ENCODE results near the gene NFKBIL1.
"Not testable (repeated sequence)": the region's sequence is repeated elsewhere in the genome, so short reads cannot be mapped to it uniquely, and the experiment has no call there.

Gene NFKBIL1

DNA sequence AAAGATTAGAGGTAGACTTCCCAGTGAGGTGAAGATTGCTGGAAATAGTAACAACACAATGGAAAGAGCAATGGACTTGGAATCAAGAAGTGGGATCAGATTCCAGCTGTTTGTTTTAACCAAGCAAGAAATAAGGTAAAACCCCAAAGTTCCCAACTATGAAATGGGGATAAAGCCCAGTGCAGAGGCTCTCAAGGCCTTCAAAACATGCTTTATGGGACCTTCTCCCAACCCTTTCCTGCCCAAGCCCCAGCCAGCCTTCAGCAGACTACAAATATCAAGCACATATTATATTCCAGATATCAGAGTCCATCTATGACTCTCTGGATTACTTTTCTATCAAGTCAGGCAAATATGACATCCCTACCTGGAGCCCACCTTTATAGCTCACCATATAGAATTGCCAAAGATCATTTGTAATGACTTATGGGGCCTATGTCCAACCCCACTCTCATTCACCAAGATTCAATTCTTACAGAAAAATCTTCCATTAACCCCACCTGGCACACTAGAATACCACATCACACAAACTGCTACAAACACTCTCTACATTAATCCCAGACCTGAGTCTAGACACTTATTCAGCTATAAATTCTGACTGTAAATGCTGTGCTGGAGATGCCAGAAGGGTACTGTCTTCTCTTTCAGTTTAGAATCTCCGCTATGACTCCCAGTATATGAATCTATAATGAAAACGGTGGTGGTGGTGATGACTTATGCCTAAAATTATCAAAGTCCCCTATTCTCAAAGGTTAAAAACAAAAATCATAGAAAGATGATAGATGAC, 11.7 kb upstream of the NFKBIL1 start:
- DNase-seq, result no peak

DNA sequence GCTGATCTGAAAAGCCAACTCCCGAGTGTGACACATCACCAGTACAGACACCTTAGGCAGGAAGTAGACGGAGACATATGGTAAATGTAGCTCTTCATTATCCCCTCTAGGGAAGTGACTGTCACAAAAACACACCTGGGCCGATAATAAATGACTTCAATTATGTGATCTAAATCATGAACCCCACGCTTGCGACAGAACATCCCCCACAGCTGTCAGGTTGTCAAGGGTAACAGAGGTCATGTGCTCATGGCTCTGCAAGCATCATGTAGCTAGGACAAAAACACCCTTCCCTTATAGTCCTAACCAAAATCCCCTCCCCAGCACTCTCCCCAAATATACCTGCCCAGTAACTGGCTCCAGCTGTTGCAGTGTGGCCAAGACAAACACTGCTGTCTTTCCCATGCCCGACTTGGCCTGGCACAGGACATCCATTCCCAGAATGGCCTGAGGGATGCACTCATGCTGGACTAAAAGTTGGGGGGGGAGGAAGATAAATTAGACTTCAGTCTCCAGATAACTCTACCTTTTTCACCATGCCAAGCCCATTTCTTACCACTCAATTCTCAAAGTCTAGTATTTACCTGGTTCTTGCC, 8.5 kb upstream of the NFKBIL1 start:
- DNase-seq, result no peak

DNA sequence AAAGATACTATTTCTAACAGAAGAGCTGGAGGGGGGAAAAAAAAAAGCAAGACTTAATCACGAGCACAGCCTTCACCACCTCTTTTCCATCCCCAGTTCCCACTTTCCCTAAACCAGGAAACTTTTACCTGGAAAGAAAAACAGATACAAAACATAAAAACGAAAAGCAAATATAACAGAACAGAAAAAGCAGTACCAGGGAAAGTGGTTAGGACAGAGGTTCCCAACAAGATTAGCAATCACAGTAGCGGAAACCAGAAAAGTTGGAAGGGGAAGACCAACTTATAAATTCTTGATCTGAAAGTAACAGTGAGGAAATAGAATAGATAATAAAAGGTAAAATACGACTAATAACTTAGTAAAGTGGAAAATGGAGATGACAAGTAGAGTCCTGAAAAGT, 6.8 kb upstream of the NFKBIL1 start:
- DNase-seq, result no peak

DNA sequence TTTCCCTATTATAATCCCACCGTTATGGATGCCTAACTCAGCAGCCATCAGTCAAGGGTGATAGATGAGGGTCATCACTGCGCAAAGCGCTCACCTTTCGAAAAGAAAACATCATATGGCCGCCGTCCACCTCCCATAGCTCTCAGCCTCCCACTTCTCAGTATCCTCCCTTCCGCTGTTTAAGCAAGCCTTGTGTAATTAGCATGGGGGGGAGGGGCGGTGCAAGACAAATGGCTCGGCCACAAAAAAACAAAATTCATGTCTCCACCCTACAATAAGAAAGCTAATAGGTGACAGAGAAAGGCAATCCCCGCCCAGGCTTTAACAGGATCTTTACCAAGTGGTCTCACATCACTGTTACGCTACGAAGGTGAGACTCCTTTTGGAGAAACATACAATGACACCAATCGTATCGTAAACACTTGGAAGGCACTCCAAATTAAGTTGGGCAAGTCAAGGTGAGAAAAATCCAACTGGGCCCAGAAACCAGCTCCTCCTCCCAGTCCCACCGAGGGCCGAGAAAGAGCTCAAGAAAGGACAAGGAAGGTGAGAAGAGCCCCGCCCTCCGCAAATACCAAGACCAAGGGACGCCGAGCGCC, 6.2 kb upstream of the NFKBIL1 start:
- DNase-seq, result no peak

DNA sequence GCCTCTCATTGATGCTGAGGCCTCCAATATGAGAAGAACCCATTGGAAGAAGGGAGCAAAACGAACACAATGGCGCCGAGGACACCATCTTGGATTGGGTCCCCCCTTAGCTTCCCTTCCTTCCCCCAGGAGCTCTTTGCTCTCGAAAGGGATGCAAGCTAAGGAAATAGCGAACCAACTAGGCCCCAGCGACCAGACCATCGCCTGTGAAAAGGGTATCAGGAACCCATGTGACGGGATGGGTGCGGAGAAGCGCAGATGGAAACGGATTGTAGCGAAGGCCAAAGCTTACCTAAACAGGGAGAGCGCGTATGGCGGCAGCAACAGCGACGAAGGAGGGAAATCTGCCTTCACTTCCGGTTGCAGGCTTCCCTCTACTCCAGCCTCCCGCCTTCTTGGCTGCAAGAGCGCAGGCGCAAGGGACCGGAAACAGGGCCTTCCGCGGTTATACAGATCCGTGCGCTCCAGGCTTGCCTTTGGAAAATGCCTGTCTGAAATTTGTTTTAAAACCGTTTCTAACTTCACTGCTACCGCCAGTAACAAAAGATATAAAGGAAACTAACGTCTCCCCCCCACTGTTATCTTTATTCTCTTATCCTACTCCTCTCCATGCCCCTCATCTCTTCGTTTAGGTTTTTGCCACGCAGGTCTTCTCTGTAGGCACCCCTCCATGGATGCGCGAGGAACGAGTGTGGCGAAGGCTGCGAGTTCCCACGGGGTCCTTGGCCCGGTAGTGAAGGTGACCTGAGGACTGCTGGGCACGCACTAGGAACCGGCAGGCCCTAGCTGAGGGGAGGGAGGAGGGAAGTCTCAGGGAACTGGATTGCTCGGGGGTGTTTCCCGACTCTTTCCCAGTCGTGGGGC, 5.5 kb upstream of the NFKBIL1 start, which contains the start of gene DDX39B:
Gene DDX39B (minus strand): TSS at position 346 of the 864 bp plus-strand sequence. CDS start 1,471 bp downstream, outside the sequence.
- DNase-seq, result peak; percentile 95

DNA sequence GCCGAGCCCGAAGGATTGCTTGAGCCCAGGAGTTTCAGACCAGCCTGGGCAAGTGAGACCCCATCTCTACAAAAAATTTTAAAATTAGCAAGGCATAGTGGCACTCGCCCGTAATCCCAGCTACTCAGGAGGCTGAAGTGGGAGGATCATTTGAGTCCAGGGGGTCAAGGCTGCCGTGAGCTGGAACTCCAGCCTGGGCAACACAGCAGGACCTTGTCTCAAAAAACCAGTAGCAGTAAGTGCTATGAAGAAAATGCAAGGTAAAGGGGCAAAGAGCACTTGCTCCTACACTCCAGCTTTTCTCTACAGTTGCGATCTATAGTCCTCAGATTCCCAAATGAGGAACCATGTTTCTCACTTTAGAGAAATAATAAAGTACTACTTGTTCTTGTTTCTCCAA, 3.8 kb upstream of the NFKBIL1 start:
- DNase-seq, result no peak

DNA sequence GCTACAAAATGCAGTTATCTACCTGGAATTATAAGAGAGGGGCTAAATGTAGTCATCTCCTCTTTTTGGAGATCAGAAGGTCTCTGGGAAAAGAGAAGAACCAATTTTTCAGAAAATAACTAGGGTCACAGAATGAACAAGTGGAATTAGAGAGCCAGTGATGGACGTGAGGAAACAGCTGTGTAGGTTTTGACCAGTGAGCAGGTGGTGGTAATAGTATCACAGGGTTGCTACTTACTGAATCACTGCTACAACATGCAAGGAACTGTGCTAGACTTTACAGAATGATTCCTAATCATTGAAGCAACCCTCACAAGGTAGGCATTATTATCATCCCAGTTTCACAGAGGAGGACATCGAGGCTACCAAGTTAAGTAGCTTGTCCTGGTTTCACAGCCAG, 2.7 kb upstream of the NFKBIL1 start:
- DNase-seq, result no peak

DNA sequence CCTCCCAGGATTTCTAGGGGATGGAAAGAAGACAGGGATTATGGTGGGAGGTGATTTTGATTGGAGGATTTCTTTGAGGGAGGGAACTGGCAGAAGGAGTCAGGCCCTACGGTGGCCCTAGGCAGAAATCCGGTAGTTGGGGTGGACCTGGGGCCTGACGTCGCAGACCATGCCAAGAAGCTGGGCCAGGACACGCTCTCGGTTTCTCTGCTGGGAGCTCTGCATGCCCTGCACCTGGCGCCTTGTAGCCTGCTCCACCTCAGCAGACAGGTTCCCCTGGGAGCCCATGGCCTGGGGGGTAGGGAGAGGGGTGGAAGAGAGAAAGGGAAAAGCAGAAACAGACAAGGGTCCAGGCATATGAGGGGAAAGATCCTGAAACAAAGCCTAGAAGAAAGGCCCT, 2.1 kb upstream of the NFKBIL1 start:
- no peak for DNase-seq

DNA sequence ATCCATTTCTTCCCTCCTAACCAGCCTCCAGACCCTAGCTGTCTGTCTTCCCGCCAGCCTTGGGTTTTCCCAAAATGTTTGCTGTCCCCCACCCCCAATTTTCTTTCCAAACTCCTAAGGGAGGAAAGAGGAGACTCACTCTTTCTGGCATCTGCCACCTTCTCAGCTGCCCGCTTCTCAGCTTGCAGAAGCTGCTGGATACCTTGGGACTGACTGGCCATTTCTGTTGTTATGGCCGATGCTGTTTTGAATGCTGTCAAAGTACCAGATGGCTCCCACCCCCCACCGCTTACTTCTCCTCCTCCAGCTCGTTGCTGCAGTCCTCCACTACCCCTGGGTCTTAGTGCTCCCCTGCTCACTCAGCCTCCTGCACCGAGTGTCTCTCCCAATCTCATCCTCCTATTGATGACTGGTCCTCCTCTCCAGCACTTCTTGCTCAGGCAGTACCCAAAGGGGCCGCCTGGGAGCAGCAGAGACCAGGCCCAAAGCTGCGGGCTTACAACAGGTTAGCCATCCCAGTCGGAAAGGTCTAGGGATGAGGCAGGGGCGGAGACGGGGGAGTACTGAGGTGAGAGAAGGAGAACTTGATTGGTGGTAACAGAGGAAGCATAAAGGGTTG, 960 bp upstream of the NFKBIL1 start, which contains the start of gene ATP6V1G2:
Gene ATP6V1G2 (minus strand): TSS at position 270 of the 619 bp plus-strand sequence. CDS start 49 bp downstream, at position 221.
- peak; percentile 95 for DNase-seq

DNA sequence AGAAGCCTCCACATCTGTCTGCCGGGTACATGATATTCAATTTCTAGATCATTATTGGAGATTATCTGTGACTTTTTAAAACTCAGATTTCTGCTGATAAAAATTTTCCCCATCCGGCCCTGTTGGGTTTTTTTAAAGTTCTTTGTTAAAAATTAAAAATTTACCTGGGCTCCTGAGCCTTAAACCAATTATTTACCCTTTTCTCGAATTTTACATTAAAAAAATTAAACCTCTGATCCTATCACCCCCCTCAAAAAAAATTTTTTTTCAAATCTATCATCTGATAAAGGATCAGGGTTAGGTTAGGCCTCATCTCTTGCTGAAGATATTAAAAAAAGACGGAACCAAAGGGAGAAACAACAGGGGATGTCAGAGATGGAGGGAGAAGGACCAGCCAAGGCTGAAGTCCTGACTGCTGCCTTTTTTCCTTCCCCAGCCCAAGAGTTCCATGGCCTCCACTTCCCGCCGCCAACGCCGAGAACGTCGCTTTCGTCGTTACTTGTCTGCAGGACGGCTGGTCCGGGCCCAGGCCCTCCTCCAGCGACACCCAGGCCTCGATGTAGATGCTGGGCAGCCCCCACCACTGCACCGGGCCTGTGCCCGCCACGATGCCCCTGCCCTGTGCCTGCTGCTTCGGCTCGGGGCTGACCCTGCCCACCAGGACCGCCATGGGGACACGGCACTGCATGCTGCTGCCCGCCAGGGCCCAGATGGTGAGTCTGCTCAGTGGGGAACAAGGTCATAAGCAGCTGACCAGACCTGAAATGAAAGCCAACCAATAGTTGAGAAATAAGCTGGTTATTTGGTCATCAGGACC, 527 bp downstream of the NFKBIL1 start:
- DNase-seq, result no peak

DNA sequence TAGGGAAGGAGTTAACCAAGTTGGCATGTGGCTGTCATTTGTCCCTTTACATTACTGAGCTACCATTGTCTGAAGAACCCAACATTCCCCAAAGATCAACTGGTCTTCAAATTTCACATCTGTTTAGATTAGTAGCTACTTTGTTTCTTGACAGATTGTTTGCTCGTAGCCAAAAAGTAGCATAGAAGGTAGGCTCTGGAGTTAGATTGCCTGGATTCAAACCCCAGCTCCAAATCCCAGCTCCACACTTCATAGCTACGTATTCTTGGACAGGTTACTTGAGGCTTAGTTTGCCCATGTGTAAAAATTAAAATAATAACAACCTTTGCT, 1.1 kb downstream of the NFKBIL1 start:
- no peak for DNase-seq

DNA sequence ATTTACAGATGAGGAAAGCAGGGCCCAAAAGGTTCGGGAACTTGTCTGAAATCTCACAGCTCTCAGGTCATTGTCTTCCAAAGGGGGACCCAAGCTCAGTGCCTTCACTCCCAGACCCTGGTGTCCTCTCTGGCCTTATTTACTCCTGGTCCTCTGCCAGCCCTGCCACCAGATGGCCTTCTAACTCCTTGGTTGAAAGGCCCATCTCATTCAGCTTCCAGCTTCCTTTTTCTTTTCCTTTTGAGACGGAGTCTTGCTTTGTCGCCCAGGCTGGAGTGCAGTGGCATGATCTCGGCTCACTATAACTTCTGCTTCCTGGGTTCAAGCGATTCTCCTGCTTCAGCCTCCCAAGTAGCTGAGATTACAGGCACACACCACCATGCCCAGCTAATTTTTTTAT, 4.0 kb downstream of the NFKBIL1 start:
- DNase-seq, result not testable (repeated sequence)

DNA sequence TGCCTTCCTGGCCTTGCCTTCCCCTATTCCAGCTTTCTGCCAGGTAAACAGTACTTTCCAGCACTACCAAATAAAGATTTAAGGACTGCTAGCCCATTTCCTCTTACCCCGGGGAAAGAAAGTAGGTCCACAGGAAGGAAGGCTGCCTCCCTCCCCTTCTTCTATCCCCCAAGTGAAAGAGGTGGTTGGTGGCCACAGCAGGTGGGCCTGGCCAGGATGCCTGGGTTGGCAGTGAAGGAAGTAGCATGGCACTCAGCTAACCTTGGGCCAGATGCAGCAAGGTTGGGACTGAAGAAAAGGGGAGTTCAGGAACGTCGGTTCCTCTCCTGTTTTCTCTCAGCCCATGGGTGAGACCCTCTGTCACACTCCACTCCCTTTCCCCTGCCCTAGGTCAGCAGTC, 8.9 kb downstream of the NFKBIL1 start:
- no peak for DNase-seq

DNA sequence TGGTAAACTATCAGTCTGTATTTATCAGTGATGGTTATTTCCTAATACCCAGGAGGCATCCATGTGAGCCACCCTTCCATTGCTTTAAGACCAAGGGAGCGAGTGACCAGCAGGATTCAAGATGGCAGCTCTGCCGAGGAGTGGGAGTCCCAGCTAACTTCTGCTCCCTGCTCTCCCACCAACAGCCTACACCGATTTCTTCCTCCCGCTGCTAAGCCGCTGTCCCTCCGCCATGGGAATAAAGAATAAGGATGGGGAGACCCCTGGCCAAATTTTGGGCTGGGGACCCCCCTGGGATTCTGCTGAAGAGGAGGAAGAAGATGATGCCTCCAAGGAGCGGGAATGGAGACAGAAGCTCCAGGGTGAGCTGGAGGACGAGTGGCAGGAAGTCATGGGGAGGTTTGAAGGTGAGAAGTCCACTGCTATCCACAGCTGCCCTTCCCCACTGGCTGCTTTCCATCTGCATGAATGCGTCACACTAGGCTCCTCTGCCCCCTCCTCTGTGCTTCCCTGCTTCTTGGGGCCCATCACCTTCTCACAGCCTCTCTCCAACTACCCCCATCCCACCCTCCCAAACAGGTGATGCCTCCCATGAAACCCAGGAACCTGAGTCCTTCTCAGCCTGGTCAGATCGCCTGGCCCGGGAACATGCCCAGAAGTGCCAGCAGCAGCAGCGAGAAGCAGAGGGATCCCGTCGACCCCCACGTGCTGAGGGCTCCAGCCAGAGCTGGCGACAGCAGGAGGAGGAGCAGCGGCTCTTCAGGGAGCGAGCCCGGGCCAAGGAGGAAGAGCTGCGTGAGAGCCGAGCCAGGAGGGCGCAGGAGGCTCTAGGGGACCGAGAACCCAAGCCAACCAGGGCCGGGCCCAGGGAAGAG, 10.3 kb downstream of the NFKBIL1 start:
- no peak for DNase-seq

DNA sequence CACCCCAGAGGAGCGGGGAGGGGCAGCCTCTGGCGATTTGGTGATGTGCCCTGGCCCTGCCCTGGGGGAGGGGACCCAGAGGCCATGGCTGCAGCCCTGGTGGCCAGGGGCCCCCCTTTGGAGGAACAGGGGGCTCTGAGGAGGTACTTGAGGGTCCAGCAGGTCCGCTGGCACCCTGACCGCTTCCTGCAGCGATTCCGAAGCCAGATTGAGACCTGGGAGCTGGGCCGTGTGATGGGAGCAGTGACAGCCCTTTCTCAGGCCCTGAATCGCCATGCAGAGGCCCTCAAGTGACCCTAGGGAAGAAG, 10.9 kb downstream of the NFKBIL1 start:
- no peak for DNase-seq

DNA sequence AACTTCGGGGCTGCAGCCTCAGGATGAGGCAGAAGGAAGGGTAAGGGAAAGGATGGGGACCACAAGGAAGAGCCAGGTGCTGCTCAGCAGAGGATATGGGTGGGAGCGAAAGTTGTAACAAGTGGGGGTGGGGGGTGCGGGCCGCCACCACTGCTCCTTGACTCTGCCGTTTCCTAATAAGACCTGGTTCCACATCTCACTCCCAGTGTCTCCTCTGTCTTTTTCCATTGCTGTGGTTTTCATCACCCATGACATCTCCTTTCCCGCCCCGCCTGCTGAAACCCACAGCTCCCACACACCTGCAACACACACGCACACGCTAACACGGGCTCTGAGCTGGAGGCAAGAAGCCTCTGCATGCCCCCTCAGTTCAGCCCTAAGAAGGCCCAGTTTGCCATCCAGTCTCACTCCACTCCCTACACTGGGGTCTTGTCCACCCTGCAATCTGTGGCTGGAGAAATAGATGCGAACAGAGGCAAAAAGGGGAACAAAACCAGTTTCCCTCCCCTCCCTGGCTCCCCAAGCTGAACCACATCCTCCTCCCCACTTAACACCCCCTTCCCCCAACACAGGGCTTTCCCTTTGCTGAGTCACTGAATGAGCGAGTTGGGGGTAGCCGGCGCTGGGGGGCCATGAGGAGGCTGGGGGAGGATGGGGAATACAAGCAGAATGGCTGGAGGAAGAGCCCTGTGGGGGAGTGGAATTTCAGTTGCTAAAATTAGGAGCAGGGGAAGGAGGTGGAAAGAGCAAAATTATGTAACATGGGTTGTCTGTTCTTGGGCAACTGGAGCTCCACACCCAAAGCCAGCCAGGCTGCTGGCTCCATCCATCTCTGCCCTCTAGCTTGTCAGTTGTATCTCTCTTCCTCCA, 11.5 kb downstream of the NFKBIL1 start:
- no peak for DNase-seq

DNA sequence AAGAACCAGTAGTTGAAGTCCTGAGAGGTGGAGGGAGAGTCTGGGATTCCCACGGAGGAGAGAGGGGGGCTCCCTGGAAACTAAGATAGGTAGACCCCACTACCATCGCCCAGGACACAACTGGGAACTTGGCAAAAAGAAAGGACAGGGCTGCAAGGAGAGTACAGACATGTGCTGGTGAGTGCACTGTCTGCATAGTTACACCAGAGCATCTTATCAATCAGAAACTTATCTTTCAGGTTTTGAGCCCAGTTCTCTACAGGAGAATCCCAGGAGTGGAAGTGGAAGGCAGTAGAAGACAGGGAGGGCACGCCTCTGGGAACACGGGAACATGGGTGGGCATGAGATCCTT, 12.2 kb downstream of the NFKBIL1 start:
- no peak for DNase-seq

DNA sequence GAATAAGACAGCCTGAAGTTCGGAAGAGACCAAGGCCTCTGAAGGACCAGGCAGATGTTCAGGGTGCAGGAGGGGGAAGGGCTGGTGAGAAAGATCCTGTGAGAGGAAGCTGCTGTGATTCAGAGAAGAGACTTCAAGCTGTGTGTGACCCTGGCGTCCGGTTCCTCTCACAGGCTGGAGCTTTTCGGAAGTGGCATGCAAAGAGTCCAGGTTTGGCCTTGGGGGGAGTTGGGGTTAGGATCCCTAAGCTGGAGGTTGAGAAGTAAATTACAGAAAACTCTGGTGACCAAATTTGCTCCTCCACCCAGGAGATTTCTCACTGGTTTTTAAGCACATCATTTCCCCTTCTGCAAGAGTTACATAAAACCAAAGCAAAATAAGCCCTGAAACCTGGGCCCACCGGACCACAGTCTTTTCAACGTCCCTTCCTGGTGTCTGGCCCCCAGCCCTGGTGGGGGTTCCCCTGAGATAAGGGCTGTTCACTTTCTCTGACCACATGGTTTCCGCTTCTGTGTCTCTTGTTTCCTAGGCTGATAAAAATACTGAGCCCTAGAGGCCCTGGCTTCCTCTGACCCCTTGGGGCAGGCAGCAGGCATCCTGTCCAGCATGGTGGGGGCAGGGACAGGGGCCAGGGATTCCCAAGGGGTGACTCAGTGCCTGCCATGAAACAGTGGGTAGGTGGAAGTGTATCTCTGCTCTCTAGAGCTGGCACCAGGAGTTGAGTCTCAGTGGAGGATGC, 12.7 kb downstream of the NFKBIL1 start:
- DNase-seq, result no peak

DNA sequence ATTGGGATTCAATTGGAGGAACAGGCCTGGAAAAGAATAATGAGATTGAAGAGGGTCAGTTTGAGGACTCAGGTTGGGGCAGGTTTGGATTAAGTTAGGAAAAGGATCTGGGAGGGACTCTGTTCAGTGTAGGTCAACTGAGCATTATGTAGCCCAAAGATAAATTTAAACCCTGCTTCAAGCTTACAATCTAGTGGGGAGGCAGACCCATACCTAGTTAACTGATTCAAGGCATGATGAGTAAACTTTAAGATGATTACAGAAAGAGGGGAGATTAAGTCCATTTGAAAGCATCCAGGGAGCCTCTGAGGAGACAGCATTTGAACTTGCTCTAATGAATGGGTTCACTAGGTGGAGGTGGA, 13.3 kb downstream of the NFKBIL1 start:
- no peak for DNase-seq
